Measurements from ENCODE around the gene TMEM8B. TPM values are rescaled to one million over a fixed set of nuclear protein-coding genes. Genes with fewer than 3 reads are reported as not detected.
A peak's percentile ranks its signal among the peaks of the same experiment; 100 is the strongest.

Gene TMEM8B
- total RNA-seq, 2 experiments from 2014 or later = 5.8 to 6.9 TPM

DNA sequence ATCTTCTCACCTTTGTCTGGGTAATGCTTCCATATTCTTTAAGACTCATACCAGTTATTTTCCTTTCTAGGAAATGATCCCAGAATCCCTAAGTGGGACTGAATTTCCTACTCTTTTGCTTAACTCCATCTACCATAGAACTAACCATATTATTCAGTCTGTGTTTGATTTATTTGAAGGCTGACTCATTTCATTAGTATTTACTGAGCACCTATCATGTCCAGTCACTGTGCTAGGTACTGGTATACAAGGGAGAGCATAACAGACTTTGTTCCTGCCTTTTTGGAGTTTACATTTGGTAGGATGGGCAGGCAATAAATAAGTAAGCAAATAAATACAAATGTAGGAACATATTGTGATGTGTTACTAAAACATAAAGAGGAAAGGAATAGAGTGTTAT, 33.3 kb upstream of the TMEM8B start:
- Mint-ChIP-seq H3K27ac (no peak overlapping the region), H3K4me1 (peaks cover 25% of the 10 kb centered on the region), H3K36me3 (ENCODE audit: low read depth) (peaks cover 10% of the 10 kb centered on the region), H3K4me3 (no peak overlapping the region), H3K27me3 (no peaks in the 10 kb centered on the region), H3K9me3 (ENCODE audit: low read depth) (no peaks in the 10 kb centered on the region)
- CTCF ChIA-PET = interaction anchor here (1.5 kb wide), 1 partner anchor 87 kb away, joined by 4 read pairs; no protein-coding TSS in a partner anchor
- ATAC-seq (no peak), DNase-seq (no peak)
- POLR2A ChIA-PET = no interaction called here
- intact Hi-C loops (cut with DNase I, micrococcal nuclease) = loop anchor here in 1 of 2 experiments (2.0 kb wide), 1 partner anchor 21 kb away; no protein-coding TSS in a partner anchor

DNA sequence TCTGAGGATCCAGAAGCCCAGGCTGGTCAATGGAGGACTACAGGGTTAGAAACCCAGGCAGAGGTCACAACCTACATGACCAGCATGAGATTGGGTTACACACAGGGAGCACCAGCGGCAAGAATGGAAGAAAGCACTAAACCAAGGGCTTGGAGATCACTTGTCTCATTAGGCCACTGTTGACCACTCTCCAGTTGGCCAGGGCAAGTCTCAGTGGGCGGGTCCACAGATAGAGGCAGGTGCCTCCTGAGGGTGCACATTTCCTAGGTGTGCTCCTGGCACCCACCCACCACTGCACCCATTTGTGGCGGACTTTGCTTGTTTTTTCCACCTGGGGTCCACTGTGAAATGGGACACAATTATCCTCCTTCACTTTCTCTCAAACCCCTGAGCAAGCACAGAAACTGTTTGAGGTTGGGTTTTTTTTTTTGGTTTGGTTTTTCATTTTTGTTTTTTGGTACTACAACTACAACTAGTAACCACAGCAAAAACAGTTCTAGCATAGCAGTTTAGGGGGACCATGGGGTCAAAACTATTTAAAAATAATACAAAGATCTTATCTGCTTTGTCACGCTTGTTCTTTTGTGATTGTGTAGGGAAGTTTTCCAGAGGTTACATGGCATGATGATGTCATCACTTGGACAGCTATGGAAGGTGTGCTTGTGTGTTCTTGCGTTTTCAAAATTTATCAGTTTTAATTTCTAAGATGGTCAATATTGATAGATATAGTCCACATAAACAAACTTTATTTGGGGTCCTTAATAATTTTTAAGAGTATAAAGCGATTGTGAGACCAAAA, 31.5 kb upstream of the TMEM8B start:
- H3K4me1 Mint-ChIP-seq = peaks cover 25% of the 10 kb centered on the region
- H3K36me3 Mint-ChIP-seq (ENCODE audit: low read depth) = peaks cover 20% of the 10 kb centered on the region
- POLR2A ChIA-PET = no interaction called here
- no peak overlapping the region for H3K27ac Mint-ChIP-seq
- H3K4me3 Mint-ChIP-seq = no peak overlapping the region
- H3K27me3 Mint-ChIP-seq = no peaks in the 10 kb centered on the region
- intact Hi-C loops (cut with DNase I, micrococcal nuclease) = no loop called here
- DNase-seq (no peak), ATAC-seq (no peak)
- no peaks in the 10 kb centered on the region for H3K9me3 Mint-ChIP-seq (ENCODE audit: low read depth)
- CTCF ChIA-PET = interaction anchor here (0.7 to 1.4 kb wide), 3 partner anchors 17 to 211 kb away, joined by 3 to 5 read pairs (median 3); partner anchors contain the start of gene HINT2

GRCh38 chr9:35798658-35799374, 30.2 kb upstream of the TMEM8B start:
- Mint-ChIP-seq H3K4me3 (no peak overlapping the region), H3K27me3 (no peaks in the 10 kb centered on the region), H3K4me1 (peaks cover 25% of the 10 kb centered on the region), H3K9me3 (ENCODE audit: low read depth) (no peaks in the 10 kb centered on the region), H3K27ac (peak overlapping the region; percentile 65), H3K36me3 (ENCODE audit: low read depth) (peaks cover 18% of the 10 kb centered on the region)
- ATAC-seq (peak; percentile 99), DNase-seq (peak; percentile 73)
- POLR2A ChIA-PET = interaction anchor here (0.9 kb wide), 2 partner anchors 15 to 49 kb away, joined by 3 read pairs; no protein-coding TSS in a partner anchor
- CTCF ChIA-PET = interaction anchor here (0.6 to 1.4 kb wide), 7 partner anchors 8 to 149 kb away, joined by 3 to 6 read pairs (median 3); partner anchors contain the start of gene HINT2
- intact Hi-C loops (cut with DNase I, micrococcal nuclease) = no loop called here

- ChIA-PET POLR2A (interaction anchor here (0.6 kb wide), 1 partner anchor 211 kb away, joined by 3 read pairs; no protein-coding TSS in a partner anchor), CTCF (interaction anchor here (0.5 to 1.2 kb wide), 3 partner anchors 10 to 148 kb away, joined by 3 read pairs; no protein-coding TSS in a partner anchor)
- intact Hi-C loops (cut with DNase I, micrococcal nuclease) = no loop called here
- ATAC-seq (no peak), DNase-seq (no peak)
- Mint-ChIP-seq H3K27me3 (no peaks in the 10 kb centered on the region), H3K4me3 (no peak overlapping the region), H3K9me3 (ENCODE audit: low read depth) (no peaks in the 10 kb centered on the region), H3K4me1 (peaks cover 22% of the 10 kb centered on the region), H3K27ac (no peak overlapping the region), H3K36me3 (ENCODE audit: low read depth) (peaks cover 18% of the 10 kb centered on the region)
Measured at GRCh38 chr9:35800530-35800929, 28.5 kb upstream of the TMEM8B start.

DNA sequence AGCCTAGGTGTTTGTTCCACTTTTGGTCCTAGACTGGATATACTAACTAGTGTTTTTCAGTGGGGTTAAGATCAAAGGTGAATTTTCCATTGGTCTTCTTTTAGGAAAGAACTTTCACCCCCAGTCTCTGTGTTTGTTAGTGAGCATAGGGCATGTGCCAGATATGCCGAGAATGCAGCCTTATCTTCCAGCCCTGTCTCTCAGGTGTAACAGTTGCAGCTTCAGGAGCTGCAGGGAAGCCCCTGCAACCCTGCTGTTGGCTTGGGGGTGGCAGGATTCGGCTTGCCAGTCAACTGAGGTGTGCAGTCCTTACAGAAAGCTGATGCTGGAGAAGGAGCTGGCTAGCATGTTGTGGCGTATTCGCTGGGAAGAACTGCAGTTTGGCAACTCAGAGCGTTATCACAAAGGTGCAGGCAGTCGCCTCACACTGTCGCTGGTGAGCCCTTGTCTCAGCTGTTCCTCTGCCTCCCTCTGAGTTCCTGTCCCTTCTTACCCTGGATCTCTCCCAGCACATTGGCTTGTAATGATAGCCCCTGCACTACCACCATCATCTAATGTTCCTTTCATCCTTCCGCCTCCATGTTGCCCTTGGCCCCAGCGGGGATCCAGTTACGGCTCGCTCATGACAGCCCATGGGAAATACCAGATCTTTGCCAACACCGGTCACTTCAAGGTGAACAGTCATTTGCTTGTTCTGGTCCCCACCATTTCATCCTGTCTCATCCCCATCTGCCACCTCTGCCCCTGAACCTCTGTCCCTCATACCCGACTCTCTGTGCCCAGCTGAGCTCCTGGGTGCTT, 27.5 kb upstream of the TMEM8B start:
- Mint-ChIP-seq H3K36me3 (ENCODE audit: low read depth) (peaks cover 24% of the 10 kb centered on the region), H3K27me3 (no peaks in the 10 kb centered on the region), H3K4me1 (peaks cover 22% of the 10 kb centered on the region), H3K9me3 (ENCODE audit: low read depth) (no peaks in the 10 kb centered on the region), H3K27ac (no peak overlapping the region), H3K4me3 (no peak overlapping the region)
- ATAC-seq (no peak), DNase-seq (no peak)
- POLR2A ChIA-PET = no interaction called here
- CTCF ChIA-PET = interaction anchor here (1.2 kb wide), 1 partner anchor 11 kb away, joined by 3 read pairs; no protein-coding TSS in a partner anchor
- intact Hi-C loops (cut with DNase I, micrococcal nuclease) = no loop called here

- Mint-ChIP-seq H3K36me3 (ENCODE audit: low read depth) (peaks cover 16% of the 10 kb centered on the region), H3K9me3 (ENCODE audit: low read depth) (no peaks in the 10 kb centered on the region), H3K27ac (no peak overlapping the region), H3K4me1 (peaks cover 2% of the 10 kb centered on the region), H3K27me3 (no peaks in the 10 kb centered on the region), H3K4me3 (no peak overlapping the region)
- ATAC-seq (no peak), DNase-seq (no peak)
- intact Hi-C loops (cut with DNase I, micrococcal nuclease) = no loop called here
- ChIA-PET POLR2A (interaction anchor here (0.6 kb wide), 1 partner anchor 22 kb away, joined by 4 read pairs; no protein-coding TSS in a partner anchor), CTCF (interaction anchor here (0.6 to 1.5 kb wide), 2 partner anchors 16 to 17 kb away, joined by 3 to 5 read pairs; no protein-coding TSS in a partner anchor)
Measured at GRCh38 chr9:35806101-35806500, 22.9 kb upstream of the TMEM8B start.

GRCh38 chr9:35808433-35808832, 20.6 kb upstream of the TMEM8B start:
- Mint-ChIP-seq H3K9me3 (ENCODE audit: low read depth) (no peaks in the 10 kb centered on the region), H3K36me3 (ENCODE audit: low read depth) (peaks cover 16% of the 10 kb centered on the region), H3K27me3 (no peaks in the 10 kb centered on the region), H3K4me1 (peaks cover 21% of the 10 kb centered on the region), H3K4me3 (no peak overlapping the region), H3K27ac (no peak overlapping the region)
- no peak for ATAC-seq
- ChIA-PET POLR2A (no interaction called here), CTCF (no interaction called here)
- intact Hi-C loops (cut with DNase I, micrococcal nuclease) = no loop called here
- no peak for DNase-seq

- Mint-ChIP-seq H3K4me3 (no peak overlapping the region), H3K36me3 (ENCODE audit: low read depth) (peaks cover 19% of the 10 kb centered on the region), H3K4me1 (peaks cover 30% of the 10 kb centered on the region), H3K9me3 (ENCODE audit: low read depth) (no peaks in the 10 kb centered on the region), H3K27me3 (no peaks in the 10 kb centered on the region), H3K27ac (no peak overlapping the region)
- DNase-seq = no peak
- no peak for ATAC-seq
- ChIA-PET POLR2A (no interaction called here), CTCF (interaction anchor here (3.1 kb wide), 1 partner anchor 17 kb away, joined by 13 read pairs; no protein-coding TSS in a partner anchor)
- intact Hi-C loops (cut with DNase I, micrococcal nuclease) = loop anchor here (5.0 to 10.0 kb wide), 6 partner anchors 153 to 1655 kb away; partner anchors contain the start of genes ATOSB (in 1 of the 2), CCDC107 (in 1 of the 2), CCL27 (in 1 of the 2) and DNAI1 (in 1 of the 2)
Measured at GRCh38 chr9:35810122-35810521, 18.9 kb upstream of the TMEM8B start.

- H3K4me1 Mint-ChIP-seq = peaks cover 33% of the 10 kb centered on the region
- ATAC-seq (no peak), DNase-seq (no peak)
- H3K27me3 Mint-ChIP-seq = no peaks in the 10 kb centered on the region
- H3K36me3 Mint-ChIP-seq (ENCODE audit: low read depth) = peaks cover 14% of the 10 kb centered on the region
- CTCF ChIA-PET = interaction anchor here (0.6 to 3.1 kb wide), 15 partner anchors 16 to 377 kb away, joined by 3 to 13 read pairs (median 3); partner anchors contain the start of genes GBA2 and RGP1
- peaks cover 2% of the 10 kb centered on the region for H3K9me3 Mint-ChIP-seq (ENCODE audit: low read depth)
- intact Hi-C loops (cut with DNase I, micrococcal nuclease) = loop anchor here (1.0 to 10.0 kb wide), 9 partner anchors 62 to 1653 kb away; partner anchors contain the start of genes ATOSB (in 1 of the 2), CCDC107 (in 1 of the 2), CCL27 (in 1 of the 2) and CREB3 (in 1 of the 2)
- POLR2A ChIA-PET = no interaction called here
- H3K4me3 Mint-ChIP-seq = peak overlapping the region; percentile 76
- H3K27ac Mint-ChIP-seq = peak overlapping the region; percentile 90
Measured at GRCh38 chr9:35811381-35812024, 17.5 kb upstream of the TMEM8B start.

GRCh38 chr9:35812025-35812602, 16.9 kb upstream of the TMEM8B start, which contains the start of gene SPAG8:
Gene SPAG8 (minus strand): TSS chr9:35812262. CDS start chr9:35812147, 115 bp downstream.
- DNase-seq = peak; percentile 95
- peak within 1 kb of the TSS; percentile 76 for H3K4me3 Mint-ChIP-seq
- peaks cover 2% of the 10 kb centered on the region for H3K9me3 Mint-ChIP-seq (ENCODE audit: low read depth)
- POLR2A ChIA-PET = no interaction called here
- CTCF ChIA-PET = interaction anchor here (0.6 to 3.2 kb wide), 16 partner anchors 15 to 377 kb away, joined by 3 to 16 read pairs (median 4); partner anchors contain the start of genes CREB3, GBA2, RGP1 and TLN1
- intact Hi-C loops (cut with DNase I, micrococcal nuclease) = loop anchor here (1.0 to 10.0 kb wide), 9 partner anchors 63 to 1653 kb away; partner anchors contain the start of genes ATOSB (in 1 of the 2), CCDC107 (in 1 of the 2), CCL27 (in 1 of the 2) and CREB3 (in 1 of the 2)
- peaks cover 10% of the 10 kb centered on the region for H3K36me3 Mint-ChIP-seq (ENCODE audit: low read depth)
- peaks cover 33% of the 10 kb centered on the region for H3K4me1 Mint-ChIP-seq
- ATAC-seq = peak; percentile 70
- no peaks in the 10 kb centered on the region for H3K27me3 Mint-ChIP-seq
- peak within 1 kb of the TSS; percentile 90 for H3K27ac Mint-ChIP-seq

All from activated CD4-positive, alpha-beta T cell treated with anti-CD3 and anti-CD28 coated beads for 36 hours (primary cell).